Upper lobe of left lung (tissue), 4 donors: ENCODE results near the gene NEDD4L.

Experiments used
- POLR2A ChIP-seq, 4 donors: fragments of 450-650 bp; IDR thresholded peaks; one replicate each; pipeline ENCODE4 v1.5.1; 2016 to 2017; ENCODE audit warnings: antibody characterized with exemption in 4 of 4, mild to moderate bottlenecking in 2 of 4
- POLR2AphosphoS5 ChIP-seq, 2 donors: sonication (generic); formaldehyde crosslinking; IDR thresholded peaks; one replicate each; pipeline ENCODE4 v1.5.1; 2017; ENCODE audit warnings: antibody characterized with exemption in 2 of 2
- TF ChIP-seq, protein P1 (sequence below), 6 experiments: fragments of 450-650 bp in 4 of 6; fragments of 200-600 bp in 2 of 6; sonication (generic) in 2 of 6; IDR thresholded peaks; one replicate each; pipeline ENCODE4 v1.5.1; 2016 to 2019; ENCODE audit warnings: antibody characterized with exemption in 6 of 6

DNA sequence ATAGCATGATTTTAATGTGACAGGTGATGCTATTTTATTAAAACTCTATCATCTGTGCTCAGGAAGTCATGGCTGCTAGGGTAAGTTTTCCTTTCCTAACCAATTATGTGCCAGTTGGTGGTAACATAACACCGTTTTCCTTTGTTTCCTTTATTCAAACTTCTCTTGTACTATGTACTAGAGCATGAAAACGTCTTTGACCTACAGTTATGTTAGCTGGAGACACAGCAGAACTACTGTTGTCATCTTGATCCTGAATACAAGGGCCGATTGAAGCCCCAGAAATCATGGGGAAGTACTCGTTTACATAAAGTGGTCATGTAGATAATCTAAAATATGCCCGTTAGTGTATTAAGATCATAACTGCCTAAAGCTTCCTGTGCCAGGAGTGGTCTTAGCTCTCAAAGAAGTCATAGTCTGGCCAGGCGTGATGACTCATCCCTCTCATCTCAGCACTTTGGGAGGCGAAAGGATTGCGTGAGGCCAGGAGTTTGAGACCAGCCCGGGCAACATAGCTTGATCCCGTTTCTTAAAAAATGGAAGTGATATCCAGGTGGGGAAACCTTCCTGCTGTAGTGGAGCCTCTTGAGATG lies 20.5 kb downstream of the NEDD4L start:
- TF ChIP-seq POLR2AphosphoS5 (IDR thresholded peaks at IDR 0.05) = no peak
- TF ChIP-seq, protein P1, sequence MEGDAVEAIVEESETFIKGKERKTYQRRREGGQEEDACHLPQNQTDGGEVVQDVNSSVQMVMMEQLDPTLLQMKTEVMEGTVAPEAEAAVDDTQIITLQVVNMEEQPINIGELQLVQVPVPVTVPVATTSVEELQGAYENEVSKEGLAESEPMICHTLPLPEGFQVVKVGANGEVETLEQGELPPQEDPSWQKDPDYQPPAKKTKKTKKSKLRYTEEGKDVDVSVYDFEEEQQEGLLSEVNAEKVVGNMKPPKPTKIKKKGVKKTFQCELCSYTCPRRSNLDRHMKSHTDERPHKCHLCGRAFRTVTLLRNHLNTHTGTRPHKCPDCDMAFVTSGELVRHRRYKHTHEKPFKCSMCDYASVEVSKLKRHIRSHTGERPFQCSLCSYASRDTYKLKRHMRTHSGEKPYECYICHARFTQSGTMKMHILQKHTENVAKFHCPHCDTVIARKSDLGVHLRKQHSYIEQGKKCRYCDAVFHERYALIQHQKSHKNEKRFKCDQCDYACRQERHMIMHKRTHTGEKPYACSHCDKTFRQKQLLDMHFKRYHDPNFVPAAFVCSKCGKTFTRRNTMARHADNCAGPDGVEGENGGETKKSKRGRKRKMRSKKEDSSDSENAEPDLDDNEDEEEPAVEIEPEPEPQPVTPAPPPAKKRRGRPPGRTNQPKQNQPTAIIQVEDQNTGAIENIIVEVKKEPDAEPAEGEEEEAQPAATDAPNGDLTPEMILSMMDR (IDR thresholded peaks at IDR 0.05) = no peak
- TF ChIP-seq POLR2A (IDR thresholded peaks at IDR 0.05) = no peak
